Prostate gland (tissue), 2 donors: ENCODE measurements around the gene RRAS2.

Experiments used
- CTCF ChIP-seq, 4 experiments: fragments of 200-600 bp in 2 of 4; fragments of 450-650 bp in 2 of 4; sonication (generic) in 2 of 4; IDR thresholded peaks; 1 replicate in 3 of 4; 2 replicates in 1 of 4; pipeline ENCODE4 v1.5.1; 2016 to 2019; ENCODE audit warnings: antibody characterized with exemption in 4 of 4, mild to moderate bottlenecking in 2 of 4, moderate library complexity in 2 of 4
- POLR2A ChIP-seq: fragments of 450-650 bp; IDR thresholded peaks from one replicate; pipeline ENCODE4 v1.6.1; 2016; ENCODE audit warnings: antibody characterized with exemption, mild to moderate bottlenecking
- POLR2AphosphoS5 ChIP-seq: sonication (generic); formaldehyde crosslinking; IDR thresholded peaks from one replicate; pipeline ENCODE4 v1.6.1; 2017; ENCODE audit warnings: antibody characterized with exemption

GRCh38 chr11:14359501-14360031, 583 bp upstream of the RRAS2 start:
- no peak for TF ChIP-seq CTCF (IDR thresholded peaks at IDR 0.05)
- no peak for TF ChIP-seq POLR2A
- TF ChIP-seq POLR2AphosphoS5, result no peak
